ENCODE results near the gene CCL28.

CCL28 gene

GRCh38 chr5:43348861-43349363, 63.3 kb downstream of the CCL28 start:
- TF ChIP-seq, protein P1, sequence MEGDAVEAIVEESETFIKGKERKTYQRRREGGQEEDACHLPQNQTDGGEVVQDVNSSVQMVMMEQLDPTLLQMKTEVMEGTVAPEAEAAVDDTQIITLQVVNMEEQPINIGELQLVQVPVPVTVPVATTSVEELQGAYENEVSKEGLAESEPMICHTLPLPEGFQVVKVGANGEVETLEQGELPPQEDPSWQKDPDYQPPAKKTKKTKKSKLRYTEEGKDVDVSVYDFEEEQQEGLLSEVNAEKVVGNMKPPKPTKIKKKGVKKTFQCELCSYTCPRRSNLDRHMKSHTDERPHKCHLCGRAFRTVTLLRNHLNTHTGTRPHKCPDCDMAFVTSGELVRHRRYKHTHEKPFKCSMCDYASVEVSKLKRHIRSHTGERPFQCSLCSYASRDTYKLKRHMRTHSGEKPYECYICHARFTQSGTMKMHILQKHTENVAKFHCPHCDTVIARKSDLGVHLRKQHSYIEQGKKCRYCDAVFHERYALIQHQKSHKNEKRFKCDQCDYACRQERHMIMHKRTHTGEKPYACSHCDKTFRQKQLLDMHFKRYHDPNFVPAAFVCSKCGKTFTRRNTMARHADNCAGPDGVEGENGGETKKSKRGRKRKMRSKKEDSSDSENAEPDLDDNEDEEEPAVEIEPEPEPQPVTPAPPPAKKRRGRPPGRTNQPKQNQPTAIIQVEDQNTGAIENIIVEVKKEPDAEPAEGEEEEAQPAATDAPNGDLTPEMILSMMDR (conservative IDR thresholded peaks at IDR 0.05; ENCODE audit: low read depth, low read length), result no peak
- no peak overlapping the region for H3K4me3 ChIP-seq (ENCODE audit: low read length)
- no peak for DNase-seq (ENCODE audit: low read depth)

DNA sequence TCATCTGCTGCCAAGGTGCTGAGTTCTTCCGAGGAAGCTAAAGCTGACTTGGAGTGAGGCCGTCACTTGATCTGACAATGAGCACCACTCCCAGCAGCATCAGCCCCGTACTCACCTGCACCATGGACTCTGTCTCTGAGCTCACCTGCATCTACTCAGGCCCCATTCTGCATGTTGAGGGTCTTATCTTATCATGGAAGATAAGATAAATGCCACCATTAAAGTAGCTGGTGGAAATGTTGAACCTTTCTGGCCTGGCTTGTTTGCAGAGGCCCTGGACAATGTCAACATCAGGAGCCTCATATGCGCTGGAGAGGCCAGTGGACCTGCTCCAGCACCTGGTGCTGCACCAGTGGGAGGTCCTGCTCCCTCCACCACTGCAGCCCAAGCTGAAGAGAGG, 64.0 kb downstream of the CCL28 start:
- no peak overlapping the region for H3K4me3 ChIP-seq (ENCODE audit: low read length)
- no peak for DNase-seq (ENCODE audit: low read depth)
- TF ChIP-seq, protein P1 (conservative IDR thresholded peaks at IDR 0.05; ENCODE audit: low read depth, low read length), result no peak

DNA sequence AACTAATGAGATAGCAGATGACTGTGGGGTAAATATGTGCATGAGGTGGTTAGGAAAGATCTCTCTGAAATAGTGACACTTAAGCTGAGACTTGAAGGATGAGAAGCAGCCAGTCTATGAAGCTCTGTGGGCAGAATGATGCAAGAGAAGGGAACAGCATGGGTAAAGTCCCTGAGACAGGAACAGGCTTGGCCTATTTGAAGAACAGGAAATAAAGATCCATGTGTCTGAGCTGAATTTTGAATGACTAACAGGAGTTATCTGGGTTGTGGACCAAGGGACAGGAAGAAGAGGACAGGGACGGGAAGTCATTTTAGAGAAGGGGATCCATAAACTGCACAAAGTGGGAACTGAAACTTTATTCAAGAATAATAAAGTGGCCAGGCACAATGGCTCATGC, 73.3 kb downstream of the CCL28 start:
- TF ChIP-seq, protein P1 (conservative IDR thresholded peaks at IDR 0.05; ENCODE audit: low read depth, low read length), result no peak
- no peak overlapping the region for H3K4me3 ChIP-seq (ENCODE audit: low read length)
- no peak for DNase-seq (ENCODE audit: low read depth)

- H3K4me3 ChIP-seq (ENCODE audit: low read length), result no peak overlapping the region
- DNase-seq (ENCODE audit: low read depth), result no peak
- TF ChIP-seq, protein P1 (conservative IDR thresholded peaks at IDR 0.05; ENCODE audit: low read depth, low read length), result no peak
Observed at GRCh38 chr5:43336159-43336558, 76.0 kb downstream of the CCL28 start.

DNA sequence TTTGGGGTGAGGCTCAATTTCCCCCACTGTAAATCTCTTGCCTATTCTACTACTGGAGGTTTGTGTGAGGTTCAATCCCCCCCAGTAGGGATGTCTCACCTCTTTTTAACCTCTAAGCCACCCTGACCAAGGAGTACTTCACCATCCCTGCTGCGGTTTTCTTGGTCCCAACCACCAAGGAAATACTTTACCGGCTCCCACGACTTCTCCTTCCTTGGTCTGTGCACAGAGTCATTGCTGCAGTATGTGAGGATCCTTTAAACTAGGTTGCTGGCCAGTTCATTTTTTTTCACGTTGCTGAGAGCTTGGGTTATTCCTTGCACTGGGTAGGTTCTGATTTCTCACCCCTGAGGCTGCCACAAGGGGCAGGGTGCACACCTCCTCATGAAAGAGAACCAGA, 76.5 kb downstream of the CCL28 start:
- no peak for DNase-seq (ENCODE audit: low read depth)
- H3K4me3 ChIP-seq (ENCODE audit: low read length), result no peak overlapping the region
- TF ChIP-seq, protein P1 (conservative IDR thresholded peaks at IDR 0.05; ENCODE audit: low read depth, low read length), result no peak

DNA sequence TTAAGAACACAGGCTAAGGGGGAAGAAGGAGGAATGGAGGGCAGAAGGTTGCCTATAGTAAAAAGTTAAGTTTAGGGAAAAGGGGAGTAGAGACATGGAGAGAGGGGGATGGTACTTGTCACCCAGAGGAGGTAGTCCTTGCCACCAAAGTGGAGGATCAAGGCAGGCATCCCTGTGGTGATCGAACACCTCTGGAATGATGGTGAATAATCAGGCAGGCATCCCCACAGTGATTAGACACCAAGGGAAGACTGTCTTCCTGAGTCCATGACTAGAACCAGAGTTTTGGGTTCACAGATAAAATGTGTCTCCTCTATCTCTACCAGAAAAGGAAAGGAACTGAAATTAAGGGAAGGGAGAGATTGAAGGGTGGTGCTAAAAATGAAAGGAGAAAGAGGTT, 79.8 kb downstream of the CCL28 start:
- TF ChIP-seq, protein P1 (conservative IDR thresholded peaks at IDR 0.05; ENCODE audit: low read depth, low read length), result no peak
- H3K4me3 ChIP-seq (ENCODE audit: low read length), result no peak overlapping the region
- DNase-seq (ENCODE audit: low read depth), result no peak

All from retinal pigment epithelial cell (primary cell).